T-helper 1 cell (primary cell): Measurements from ENCODE around the gene USHBP1.

Experiments
- DNase-seq, 5 donors: peaks; one replicate each; pipeline ENCODE4 v3.0.0-alpha.2; 2012 to 2020

The USHBP1 gene

GRCh38 chr19:17260842-17261325 is 3.7 kb downstream of the USHBP1 start:
- DNase-seq, result peak; percentile 74 to 86 (median 84)

DNA sequence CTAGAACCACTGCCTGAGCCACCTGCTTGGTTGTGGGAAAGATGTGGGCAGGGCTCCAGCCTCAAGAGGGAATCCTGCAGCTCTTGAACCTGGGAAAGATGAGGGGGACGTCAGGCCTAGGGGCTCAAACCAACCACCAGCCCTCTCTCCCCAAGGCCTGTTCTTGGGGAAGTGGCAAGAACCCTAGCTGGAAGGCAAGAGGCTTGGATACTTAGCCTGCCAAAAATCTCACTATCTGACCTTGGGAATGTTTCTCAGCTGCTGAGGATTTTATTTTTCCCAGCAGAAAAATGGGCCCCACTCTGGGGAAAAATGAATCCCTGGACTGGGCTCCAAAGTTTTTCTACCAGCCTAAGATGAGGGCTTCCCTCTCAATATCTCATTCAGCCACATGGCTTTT is 4.6 kb downstream of the USHBP1 start:
- DNase-seq, result no peak

DNA sequence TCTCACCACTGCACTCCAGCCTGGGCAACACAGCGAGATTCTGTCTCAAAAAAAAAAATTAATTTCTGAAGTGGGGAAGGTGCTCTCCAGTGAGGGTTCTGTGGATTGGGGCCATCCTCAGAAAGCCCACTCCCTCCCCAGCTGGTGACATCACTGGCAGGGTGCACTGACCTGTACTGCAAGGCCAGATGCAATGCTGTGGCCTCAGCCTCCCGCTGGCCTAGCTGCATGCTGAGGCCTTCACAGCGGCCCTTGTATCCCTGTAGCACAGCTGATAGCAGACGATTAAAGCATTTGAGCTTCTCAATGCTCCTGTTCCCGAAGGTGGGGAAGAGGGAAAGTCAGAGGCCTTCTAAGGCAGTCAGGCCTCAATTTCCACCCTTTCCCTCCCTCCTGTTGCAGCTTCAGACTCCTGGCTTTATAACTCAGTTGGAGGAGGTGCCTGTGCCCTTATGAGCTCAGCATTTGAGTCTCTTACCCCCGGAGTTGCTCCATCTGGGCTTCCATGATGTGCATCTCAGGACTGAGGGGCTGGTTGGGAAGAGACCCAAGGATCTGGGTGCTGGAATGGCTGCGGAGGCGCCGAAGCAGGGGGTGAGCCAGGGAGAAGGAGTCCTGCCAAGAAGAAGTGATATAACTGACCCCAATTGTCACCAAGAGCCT is 5.3 kb downstream of the USHBP1 start:
- DNase-seq, result no peak

GRCh38 chr19:17256130-17256529 is 8.4 kb downstream of the USHBP1 start:
- DNase-seq, result no peak

DNA sequence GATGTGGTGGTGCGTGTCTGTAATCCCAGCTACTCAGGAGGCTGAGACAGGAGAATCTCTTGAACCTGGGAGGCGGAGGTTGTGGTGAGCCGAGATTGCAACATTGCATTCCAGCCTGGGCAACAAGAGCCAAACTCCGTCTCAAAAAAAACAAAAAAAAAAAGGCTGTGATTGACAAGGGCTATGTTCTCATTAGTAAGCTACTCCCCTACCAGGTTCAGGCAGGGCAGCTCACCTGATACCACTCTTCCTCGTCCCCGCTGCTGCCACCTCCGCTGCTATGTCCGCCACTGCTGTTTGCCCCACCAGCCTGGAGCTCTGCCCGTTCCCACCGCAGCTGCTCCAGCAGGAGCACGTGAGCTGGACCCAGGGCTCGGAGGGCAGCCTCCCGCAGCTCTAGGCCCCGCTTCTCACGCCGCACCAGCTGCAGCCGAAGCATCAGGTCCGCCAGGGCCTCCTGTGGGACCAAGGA is 9.4 kb downstream of the USHBP1 start:
- DNase-seq, result no peak

GRCh38 chr19:17254636-17255035 is 9.9 kb downstream of the USHBP1 start:
- DNase-seq, result no peak

DNA sequence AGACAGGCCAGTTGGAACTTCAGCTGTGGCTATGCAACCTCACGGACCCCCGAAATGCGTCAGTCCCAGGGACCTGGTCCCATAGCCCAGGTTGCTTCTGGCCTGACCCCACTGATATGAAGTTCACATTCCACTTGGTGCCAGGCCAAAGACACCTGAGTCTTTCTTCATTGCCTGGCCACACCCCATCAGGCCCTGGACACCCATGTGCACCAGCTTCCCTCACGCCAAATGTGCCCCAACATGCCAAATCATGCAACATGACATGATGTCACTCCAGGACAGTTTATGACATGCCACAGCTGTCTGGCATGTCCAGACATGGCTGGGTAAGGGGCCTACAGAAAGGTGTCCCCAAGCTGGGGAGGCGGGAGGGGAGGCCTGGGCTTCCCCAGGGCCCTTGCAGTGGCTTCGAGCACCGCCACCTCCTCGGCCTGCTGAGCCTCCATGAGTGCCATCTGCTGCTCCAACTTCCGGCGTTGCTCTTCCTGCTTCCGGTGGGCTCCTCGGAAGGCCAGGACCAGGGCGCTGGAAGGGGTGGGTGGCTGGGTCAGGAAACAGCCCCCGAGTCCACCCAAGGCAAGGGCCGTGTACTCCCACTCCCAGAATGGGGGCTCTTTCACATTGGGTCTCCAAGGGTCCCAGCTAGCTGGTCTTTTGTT is 14.5 kb downstream of the USHBP1 start:
- DNase-seq, result no peak

DNA sequence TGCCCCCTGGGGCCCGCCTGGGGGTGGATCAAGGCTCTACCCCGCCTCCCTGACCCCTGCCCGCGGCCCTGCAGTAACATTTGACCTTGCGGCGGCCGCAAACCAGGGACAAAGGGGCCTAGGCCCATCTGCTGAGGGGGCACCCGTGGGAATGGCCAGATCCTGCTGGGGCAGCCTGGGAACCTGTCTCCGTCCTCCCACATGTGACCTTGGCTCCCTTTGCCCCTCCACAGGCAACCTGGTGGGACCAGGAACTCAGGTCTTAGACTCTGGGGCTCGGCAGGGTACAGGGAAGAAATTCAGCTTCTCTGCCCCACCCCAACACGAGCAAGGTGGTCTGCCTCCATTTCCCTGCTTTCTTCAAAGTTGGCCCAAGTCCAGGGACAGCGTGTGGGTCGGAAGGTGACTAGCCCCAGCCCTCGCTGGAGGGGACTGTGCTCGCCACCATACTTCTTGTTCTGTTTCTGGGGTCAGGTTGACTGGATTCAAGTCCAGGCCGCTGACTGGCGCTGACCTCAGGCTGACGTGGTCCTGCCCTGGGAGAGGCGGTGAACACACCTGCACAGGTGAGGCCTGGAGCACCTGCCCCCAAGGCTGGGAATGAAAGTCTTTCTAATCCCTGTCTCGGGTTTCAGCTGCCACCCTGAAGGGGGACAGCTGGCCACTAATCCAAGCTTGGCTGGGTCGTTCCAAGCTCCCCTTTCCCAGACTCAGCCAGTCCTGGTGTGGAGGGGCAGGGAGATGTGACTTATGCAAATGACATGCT is 16.4 kb downstream of the USHBP1 start:
- DNase-seq, result no peak

DNA sequence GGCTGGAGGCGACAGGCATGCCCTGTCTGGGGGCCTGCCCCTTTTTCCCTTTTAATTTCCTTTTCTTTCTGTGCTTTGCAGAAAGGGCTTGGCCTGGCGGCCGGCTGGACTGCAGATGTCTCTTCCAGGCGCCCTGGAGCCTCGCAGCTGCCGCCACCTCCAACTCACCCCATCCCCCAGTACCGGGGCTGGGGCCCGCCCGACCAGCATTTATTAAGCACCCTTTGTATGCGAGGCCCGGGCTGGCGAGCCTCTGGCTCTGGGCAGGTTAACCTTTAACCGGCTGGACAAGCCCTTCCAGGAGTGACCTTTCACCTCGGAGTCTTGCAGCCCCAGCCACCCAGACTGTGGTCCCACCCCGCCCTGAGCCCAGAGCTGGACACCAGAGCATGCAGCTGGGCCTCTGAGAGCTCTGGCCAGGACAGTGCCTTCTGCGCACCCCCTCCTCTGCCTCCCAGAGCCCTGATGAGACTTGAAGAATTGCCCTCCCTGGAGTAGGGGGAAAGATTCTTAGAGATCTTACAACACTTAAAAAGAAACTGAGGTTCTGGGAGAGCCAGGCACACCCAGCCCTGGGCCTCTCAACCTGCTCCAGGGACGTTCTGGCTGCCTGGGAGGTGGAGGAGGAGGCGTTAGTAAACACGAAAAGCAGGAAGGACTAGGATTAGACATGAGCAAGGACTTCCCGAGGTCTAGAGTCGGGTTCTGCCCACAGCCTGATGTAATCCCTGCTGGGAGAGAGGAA is 17.7 kb downstream of the USHBP1 start:
- no peak for DNase-seq

DNA sequence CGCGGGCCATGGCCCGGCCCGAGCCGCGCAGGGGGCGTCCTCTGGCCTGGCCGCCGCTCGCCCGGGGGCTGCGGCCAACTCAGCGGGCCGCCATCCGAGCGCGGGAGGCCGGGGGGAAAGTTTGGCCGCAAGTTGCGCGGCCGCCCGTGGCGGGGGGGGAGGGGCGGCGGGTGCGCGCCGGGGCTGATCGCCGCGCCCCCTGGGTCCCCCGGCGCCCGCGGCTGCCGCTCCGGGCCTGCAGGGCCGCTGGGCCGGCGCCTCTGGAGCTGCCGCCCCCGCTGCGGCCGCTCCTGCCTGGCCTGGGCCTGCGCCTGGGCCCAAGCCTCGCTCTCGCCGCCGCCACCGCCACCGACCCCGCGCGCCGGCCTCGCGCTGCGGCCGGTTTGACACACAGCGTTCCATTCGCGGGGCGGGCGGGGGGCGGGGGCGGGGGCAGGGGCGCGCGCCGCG is 19.0 kb downstream of the USHBP1 start, which contains the start of gene NR2F6:
NR2F6 (minus strand) TSS at position 385 of the 450 bp plus-strand sequence. CDS start 699 bp downstream, outside the sequence.
- DNase-seq, result no peak

- no peak for DNase-seq
These were observed 19.7 kb downstream of the USHBP1 start for GRCh38 chr19:17244618-17245534.

GRCh38 chr19:17243830-17244617 is 20.5 kb downstream of the USHBP1 start:
- DNase-seq, result no peak

DNA sequence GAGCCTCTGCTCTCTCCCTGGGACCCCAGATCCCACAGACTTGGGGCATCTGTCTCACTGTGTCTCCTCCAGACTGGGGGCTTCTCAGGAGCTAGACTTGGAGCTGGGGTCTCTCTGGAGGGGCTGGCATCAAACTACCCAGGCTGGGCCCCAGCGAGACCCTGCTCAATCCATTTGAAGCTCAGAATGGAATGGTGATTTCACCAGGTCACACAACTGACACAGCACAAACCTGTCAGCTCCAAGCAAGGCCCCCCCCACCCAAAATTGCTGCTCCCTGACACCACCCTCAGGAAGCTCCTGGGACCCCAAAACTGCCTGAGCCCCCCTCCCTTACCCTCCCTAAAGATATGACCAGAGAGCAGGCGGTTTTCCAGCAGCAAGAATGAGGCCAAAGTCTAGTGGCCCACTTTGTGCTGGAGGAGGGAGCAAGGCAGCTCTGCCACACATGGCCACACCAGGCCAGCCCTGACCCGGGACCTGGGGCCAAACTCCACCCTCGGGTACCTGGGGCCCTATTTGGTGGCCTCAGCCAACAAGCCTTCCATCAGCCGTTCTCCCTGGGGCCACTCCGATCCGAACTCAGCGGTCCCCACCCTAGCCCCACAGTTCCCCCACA is 21.2 kb downstream of the USHBP1 start:
- DNase-seq, result no peak

DNA sequence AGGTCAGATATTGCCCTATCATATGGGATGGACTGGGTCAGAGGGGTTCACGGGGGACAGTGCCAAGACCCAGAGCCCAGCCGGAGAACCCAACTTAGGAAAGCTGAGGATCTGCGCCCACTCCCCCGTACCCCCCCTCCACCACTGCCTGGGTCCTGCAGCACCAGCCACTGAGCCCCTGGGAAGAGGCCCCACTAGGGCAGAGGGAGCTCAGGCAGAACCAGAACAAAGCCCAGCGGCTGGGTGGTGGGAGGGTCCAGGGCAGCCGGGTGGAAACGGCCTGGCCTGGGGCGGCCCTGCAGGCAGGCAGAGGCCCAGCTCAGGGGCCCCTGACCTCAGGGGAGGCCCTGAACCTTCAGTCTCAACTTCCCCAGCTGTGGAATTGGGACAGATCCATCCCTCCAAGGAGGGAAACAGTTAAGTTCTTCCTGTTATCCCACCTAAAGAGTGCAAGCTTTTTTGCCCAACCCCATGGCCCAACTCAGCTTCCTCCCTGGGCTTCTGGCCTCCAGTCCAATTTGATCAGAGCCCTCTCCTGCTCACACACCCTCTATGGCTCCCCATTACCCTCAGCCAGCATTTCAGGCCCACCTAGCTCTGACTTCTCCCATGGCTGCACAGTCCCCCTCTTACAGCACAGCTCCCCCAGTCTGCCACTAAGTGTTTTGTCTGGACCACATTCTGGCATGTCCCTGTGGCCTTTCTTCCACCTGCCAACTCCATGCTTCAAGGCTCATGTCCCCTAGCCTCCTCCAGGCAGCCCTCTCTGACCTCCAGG is 21.9 kb downstream of the USHBP1 start:
- DNase-seq, result no peak

DNA sequence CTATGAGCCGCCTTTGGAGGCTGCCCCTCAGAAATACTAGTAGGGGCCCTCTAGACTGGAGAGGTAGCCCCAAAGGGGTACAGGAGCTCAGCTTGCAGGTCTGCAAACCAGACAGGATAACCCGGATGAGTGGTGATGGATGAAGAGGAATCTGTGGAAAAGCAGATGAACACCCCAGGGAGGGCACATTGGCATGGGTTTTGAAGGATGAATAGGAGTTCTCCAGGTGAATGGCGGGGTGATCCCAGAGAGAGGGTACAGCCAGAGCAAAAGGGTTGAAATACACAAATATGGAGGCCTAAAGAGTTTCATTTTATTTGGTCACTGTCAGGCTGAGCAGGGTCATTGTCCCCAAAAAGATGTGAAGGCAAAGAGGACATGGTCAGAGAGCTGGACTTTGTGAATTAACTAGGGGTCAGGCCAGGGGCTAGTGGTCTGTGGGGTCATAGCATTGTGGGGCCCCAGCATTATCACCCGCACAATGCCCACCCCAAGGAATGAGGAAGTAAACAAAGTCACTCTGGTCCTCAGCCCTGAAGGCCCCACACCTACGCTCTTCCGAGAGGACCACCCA is 23.6 kb downstream of the USHBP1 start:
- no peak for DNase-seq

GRCh38 chr19:17240062-17240752 is 24.3 kb downstream of the USHBP1 start:
- no peak for DNase-seq

- DNase-seq, result no peak
These were observed 26.5 kb downstream of the USHBP1 start for GRCh38 chr19:17237747-17238706.
